HepG2 (cell line): Measurements from ENCODE around the gene TIAM2. TPM values are rescaled to one million over a fixed set of nuclear protein-coding genes. Genes with fewer than 3 reads are reported as not detected.

Experiments used
- ATAC-seq: fragments of 200-7000 bp; cut with Tn5 transposase; 3 replicates; pipeline ENCODE4 v1.9.1; 2020; ENCODE audit warnings: mild to moderate bottlenecking, moderate library complexity
- BruUV-seq: library from RNA; stranded (reverse); fragments of 400-500 nt; replicated peaks from 2 replicates; lab custom pipeline; 2021; lab: Mats Ljungman, UMichigan
- CTCF ChIA-PET: fragments of 300-600 bp; formaldehyde crosslinking; extraction: SDS; loops from one replicate; lab custom pipeline; 2021; ENCODE audit warnings: low total read pairs, inconsistent platforms, low intra/inter-chr PET ratio; lab: Yijun Ruan, JAX
- POLR2A ChIA-PET: fragments of 350-600 bp; sonication (Branson Sonifier 250); formaldehyde crosslinking; loops from one replicate; lab custom pipeline; 2020; ENCODE audit warnings: antibody characterized with exemption, inconsistent platforms; lab: Yijun Ruan, JAX
- DNase-seq: peaks from one replicate; pipeline ENCODE4 v3.0.0-alpha.2; 2015; ENCODE audit warnings: low spot score
- FAIRE-seq: peaks from 3 replicates; lab custom pipeline; 2011; peaks lifted over from hg19 to GRCh38; lab: Jason Lieb, UNC
- H2AFZ ChIP-seq: one replicate; pipeline ENCODE4 v1.6.1; 2011; ENCODE audit warnings: low read length, inconsistent platforms
- H3K27ac ChIP-seq: fragments of 300-600 bp; 3 replicates; pipeline ENCODE4 v1.8.0; 2011; ENCODE audit warnings: mixed run types, mild to moderate bottlenecking, mixed read lengths, low read length, inconsistent platforms; ENCODE audit not compliant: insufficient read depth; ENCODE audit errors: extremely low read length
- H3K27me3 ChIP-seq, 2 experiments: fragments of 200-600 bp in 1 of 2; 2 replicates in 1 of 2; 3 replicates in 1 of 2; pipeline versions ENCODE4 v1.6.0 to v1.8.0; 2011; ENCODE audit warnings: low read length in 2 of 2, mild to moderate bottlenecking in 2 of 2, moderate library complexity in 2 of 2, inconsistent platforms in 1 of 2; ENCODE audit not compliant: insufficient read depth in 2 of 2, control insufficient read depth in 1 of 2
- H3K36me3 ChIP-seq, 2 experiments: fragments of 200-600 bp in 1 of 2; replicated peaks in 1 of 2; 2 replicates in 1 of 2; 3 replicates in 1 of 2; pipeline versions ENCODE4 v1.5.1 to v1.8.0; 2011; ENCODE audit warnings: low read length in 2 of 2, inconsistent platforms in 1 of 2; ENCODE audit not compliant: insufficient read depth in 2 of 2, control insufficient read depth in 1 of 2
- H3K4me1 ChIP-seq: 2 replicates; pipeline ENCODE4 v1.5.1; 2012; ENCODE audit warnings: low read length, inconsistent platforms; ENCODE audit not compliant: insufficient read depth
- H3K4me2 ChIP-seq: 2 replicates; pipeline ENCODE4 v1.6.0; 2011; ENCODE audit warnings: low read depth, low read length, inconsistent platforms
- H3K4me3 ChIP-seq, 3 experiments: fragments of 200-600 bp in 1 of 3; sonication (generic), shearing (Covaris generic) in 1 of 3; replicated peaks in 1 of 3; 2 replicates each; pipeline ENCODE4 v1.5.1; 2011 to 2016; ENCODE audit warnings: low read length in 3 of 3, inconsistent platforms in 2 of 3, low read depth in 2 of 3, mild to moderate bottlenecking in 2 of 3, control low read depth in 1 of 3, mixed read lengths in 1 of 3; ENCODE audit not compliant: insufficient read depth in 1 of 3
- H3K79me2 ChIP-seq: one replicate; pipeline ENCODE4 v1.6.1; 2011; ENCODE audit warnings: low read length, inconsistent platforms; ENCODE audit not compliant: insufficient read depth
- H3K9ac ChIP-seq: 2 replicates; pipeline ENCODE4 v1.6.0; 2011; ENCODE audit warnings: mild to moderate bottlenecking, low read depth, low read length, inconsistent platforms; ENCODE audit not compliant: insufficient read depth
- H3K9me3 ChIP-seq: 2 replicates; pipeline ENCODE4 v1.5.1; 2012; ENCODE audit warnings: mild to moderate bottlenecking, low read length
- H4K20me1 ChIP-seq: 2 replicates; pipeline ENCODE4 v1.6.0; 2011; ENCODE audit warnings: inconsistent platforms, mild to moderate bottlenecking, low read length, moderate library complexity; ENCODE audit not compliant: insufficient read depth
- BATF2 ChIP-seq: sonication (generic); formaldehyde crosslinking; IDR thresholded peaks from 2 replicates; pipeline ENCODE4 v1.8.0; 2022; ENCODE audit warnings: mild to moderate bottlenecking, missing genetic modification reagents, moderate library complexity
- CBFB ChIP-seq: sonication (generic); formaldehyde crosslinking; IDR thresholded peaks from 2 replicates; pipeline ENCODE4 v1.4.0; 2020; ENCODE audit warnings: missing genetic modification reagents
- CENPX ChIP-seq: sonication (generic); formaldehyde crosslinking; IDR thresholded peaks from 2 replicates; pipeline ENCODE4 v1.9.0; 2021; ENCODE audit warnings: mild to moderate bottlenecking, missing genetic modification reagents, moderate library complexity
- EZH2 ChIP-seq: conservative IDR thresholded peaks from 2 replicates; pipeline ENCODE4 v1.6.1; 2012; ENCODE audit warnings: mild to moderate bottlenecking, low read depth, low read length, moderate library complexity
- SOX5 ChIP-seq: IDR thresholded peaks from 2 replicates; pipeline ENCODE4 v1.6.1; 2016; ENCODE audit warnings: borderline replicate concordance
- THRA ChIP-seq: sonication (generic); formaldehyde crosslinking; IDR thresholded peaks from 2 replicates; pipeline ENCODE4 v1.4.0; 2020; ENCODE audit warnings: missing genetic modification reagents, borderline replicate concordance
- ZBTB14 ChIP-seq: sonication (generic); formaldehyde crosslinking; IDR thresholded peaks from 2 replicates; pipeline ENCODE4 v1.4.0; 2020; ENCODE audit warnings: missing genetic modification reagents
- ZNF354B ChIP-seq: sonication (generic); formaldehyde crosslinking; IDR thresholded peaks from 2 replicates; pipeline ENCODE4 v1.8.0; 2022; ENCODE audit warnings: mild to moderate bottlenecking, missing genetic modification reagents
- ZNF407 ChIP-seq: sonication (generic); formaldehyde crosslinking; IDR thresholded peaks from one replicate; pipeline ENCODE4 v1.5.1; 2020; ENCODE audit warnings: mild to moderate bottlenecking, missing genetic modification reagents; ENCODE audit errors: not compliant biosample characterization
- ZNF850 ChIP-seq: sonication (generic); formaldehyde crosslinking; conservative IDR thresholded peaks from 2 replicates; pipeline ENCODE4 v1.9.0; 2021; ENCODE audit warnings: mild to moderate bottlenecking, missing genetic modification reagents
- ZNF883 ChIP-seq: sonication (generic); formaldehyde crosslinking; IDR thresholded peaks from 2 replicates; pipeline ENCODE4 v1.5.1; 2020; ENCODE audit warnings: mild to moderate bottlenecking, missing genetic modification reagents; ENCODE audit errors: not compliant biosample characterization
- WGBS: methylation state at CpG from one replicate; pipeline ENCODE4 v1.1.6; 2017; ENCODE audit warnings: low lambda C conversion rate; 5-methylcytosine and 5-hydroxymethylcytosine counted together
- in situ Hi-C: cut with HindIII; loops from 2 replicates; pipeline ENCODE4 v1.10.0; 2017; ENCODE audit warnings: low pct_unique_long_range_greater_than_20kb; ENCODE audit not compliant: extremely low pct_ligation_motif_present
- intact Hi-C: fragments of 100-400 bp; cut with micrococcal nuclease; formaldehyde crosslinking; loops from one replicate; pipeline ENCODE4 v1.10.0; 2022; ENCODE audit not compliant: unreplicated experiment
- polyA plus RNA-seq, 8 experiments: library from polyadenylated mRNA; depleted of rRNA in 3 of 8; stranded (reverse) in 7 of 8; unstranded in 1 of 8; fragments of >200 nt; fragmentation: Illumina TruSeq in 4 of 8; extraction: Trizol in 4 of 8; gene quantifications; 2 replicates each; pipeline versions ENCODE4 v1.2.1 to v1.2.3, GENCODE V29; 2011 to 2016; ENCODE audit warnings: low read depth in 4 of 8, missing spikeins in 1 of 8, mixed read lengths in 1 of 8; ENCODE audit not compliant: insufficient read depth in 1 of 8
- total RNA-seq, 5 experiments: library from RNA; depleted of rRNA; stranded (reverse); fragments of >200 nt; fragmentation: Illumina TruSeq; extraction: Trizol; gene quantifications; 2 replicates each; pipeline ENCODE4 v1.2.3, GENCODE V29; 2016; ENCODE audit warnings: low read depth in 1 of 5

TIAM2 gene
- total and polyA plus RNA-seq, 2 of the 13 experiments (the other 11 are each of a cell fraction or from before 2014, with no cell fraction given), result 4.1 to 4.5 TPM

GRCh38 chr6:155132617-155133016, 137.5 kb downstream of the TIAM2 start:
- no peak overlapping the region for H3K4me2 ChIP-seq
- H3K9ac ChIP-seq, result no peak overlapping the region
- WGBS, result 60% methylated on average over 9 of the region's 9 CpGs
- no peaks in the 10 kb centered on the region for H3K79me2 ChIP-seq
- no peaks in the 10 kb centered on the region for H3K36me3 ChIP-seq
- intact Hi-C loops (no loop called here), in situ Hi-C loops (no loop called here)
- H3K4me1 ChIP-seq, result peaks cover 1% of the 10 kb centered on the region; the same call in 1 of the 2 replicates
- H3K9me3 ChIP-seq, result no peaks in the 10 kb centered on the region
- no peak for FAIRE-seq
- ChIA-PET CTCF (no interaction called here), POLR2A (no interaction called here)
- no peak overlapping the region for H3K27ac ChIP-seq
- ATAC-seq, result no peak
- no peak overlapping the region for H3K4me3 ChIP-seq
- no peaks in the 10 kb centered on the region for H4K20me1 ChIP-seq
- no peak overlapping the region for H2AFZ ChIP-seq
- BruUV-seq, result no TSS peak
- no peak for DNase-seq
- TF ChIP-seq EZH2, result no peak
- no peak for TF ChIP-seq THRA
- no peak for TF ChIP-seq BATF2 (CRISPR knock-in tag)
- no peak for TF ChIP-seq CBFB
- TF ChIP-seq ZNF883 (CRISPR knock-in tag), result no peak
- no peak for TF ChIP-seq SOX5
- no peak for TF ChIP-seq CENPX (CRISPR knock-in tag)
- TF ChIP-seq ZNF354B (CRISPR knock-in tag), result no peak
- no peak for TF ChIP-seq ZNF850
- TF ChIP-seq ZNF407 (CRISPR knock-in tag), result no peak
- no peak for TF ChIP-seq ZBTB14 (CRISPR knock-in tag)
- TF ChIP-seq, all 625 proteins: peak for 0
- H3K27me3 ChIP-seq, result no peaks in the 10 kb centered on the region
